ENCODE results near the gene OSBPL10.

The OSBPL10 gene

DNA sequence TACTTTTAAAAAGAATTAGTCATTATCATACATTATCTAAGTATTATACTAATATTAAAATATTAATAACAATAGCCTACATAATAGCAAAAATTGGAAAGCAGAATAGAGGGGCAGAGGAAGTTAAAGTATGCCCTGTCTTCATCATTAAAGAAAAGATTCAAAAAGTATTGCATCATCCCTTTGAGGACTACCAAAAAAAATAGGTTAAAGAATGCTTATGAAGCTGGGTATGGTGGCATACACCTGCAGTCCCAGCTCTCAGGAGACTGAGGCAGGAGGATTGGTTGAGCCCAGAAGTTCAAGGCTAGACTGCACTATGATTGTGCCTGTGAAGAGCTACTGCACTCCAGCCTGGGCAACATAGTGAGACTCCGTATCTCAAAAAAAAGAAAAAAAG, 240.7 kb downstream of the OSBPL10 start:
- DNase-seq (ENCODE audit: low read depth) = no peak

DNA sequence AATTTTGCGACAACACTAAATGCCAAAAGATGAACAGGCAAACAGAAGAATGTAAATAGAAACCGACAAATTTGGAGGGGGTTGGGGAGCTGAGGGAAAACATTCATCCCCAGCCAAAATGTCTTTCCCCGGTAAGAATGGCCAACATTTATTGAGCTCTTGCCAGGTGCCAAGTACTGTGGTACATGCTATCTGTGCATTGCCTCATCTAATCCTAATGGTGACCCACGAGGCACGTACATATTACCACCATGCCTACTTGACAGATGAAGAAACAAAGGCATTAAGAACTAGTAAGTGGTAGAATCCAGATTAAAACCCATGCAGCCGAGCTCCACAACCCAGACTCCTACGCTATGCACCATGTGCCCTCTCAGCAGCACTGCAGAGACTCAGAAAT, 242.7 kb downstream of the OSBPL10 start:
- no peak for DNase-seq (ENCODE audit: low read depth)

DNA sequence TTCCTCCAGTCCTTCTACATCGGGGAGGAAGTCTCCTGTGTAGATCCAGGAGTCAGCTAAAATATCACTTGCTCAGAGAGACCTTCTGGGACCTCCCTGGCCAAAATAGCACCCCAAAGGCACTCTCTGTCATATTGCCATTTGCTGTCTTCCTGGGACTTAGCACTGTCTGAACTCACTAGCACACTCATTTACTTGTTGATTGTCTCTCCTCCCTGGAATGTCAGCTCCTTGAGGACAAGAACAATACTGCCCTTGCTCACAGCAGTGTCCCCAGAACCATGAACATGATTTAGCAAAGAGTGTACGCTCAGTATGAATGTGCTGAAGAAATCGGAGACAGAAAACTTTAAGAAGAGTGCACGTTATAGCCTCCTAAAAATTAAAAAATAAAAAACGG, 245.4 kb downstream of the OSBPL10 start:
- no peak for DNase-seq (ENCODE audit: low read depth)

DNA sequence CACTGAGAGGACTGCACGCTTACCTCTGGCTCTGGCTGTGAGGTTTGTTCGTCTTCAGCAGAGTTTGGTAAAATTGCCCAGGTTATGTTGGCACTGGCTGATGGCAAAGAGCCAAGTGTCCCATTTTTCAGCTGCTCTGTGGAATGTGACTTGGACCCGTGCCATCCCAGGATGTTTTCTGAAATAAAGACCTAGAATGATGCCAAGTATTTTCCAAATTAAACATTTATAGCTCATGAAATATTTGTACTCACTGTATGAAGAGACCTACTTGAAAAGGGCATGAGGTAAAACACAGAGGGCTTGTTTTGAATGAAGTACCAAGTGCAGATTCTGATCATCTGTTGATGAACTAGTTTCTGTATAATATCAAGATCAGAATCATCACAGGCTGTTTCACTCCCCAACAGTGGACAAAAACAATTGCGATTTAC, 247.8 kb downstream of the OSBPL10 start:
- no peak for DNase-seq (ENCODE audit: low read depth)

DNA sequence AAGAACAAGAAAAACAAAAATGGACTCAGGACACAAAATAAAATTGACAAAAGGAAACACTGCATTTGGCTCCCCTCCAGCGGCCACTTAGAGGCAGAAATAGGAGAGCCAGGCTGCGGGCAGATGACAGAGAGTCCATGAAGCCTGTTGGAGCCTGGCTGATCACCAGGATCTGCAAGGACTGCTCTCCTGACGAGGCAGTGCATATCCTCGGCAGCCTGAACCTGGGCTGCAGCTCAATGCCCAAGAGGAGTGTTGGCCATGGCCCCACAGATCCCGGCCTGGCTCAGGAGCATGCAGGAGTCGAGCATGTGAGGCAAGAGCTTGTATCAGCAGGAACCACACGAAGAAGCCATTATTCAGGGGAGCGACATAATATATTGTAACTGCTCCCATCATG, 248.5 kb downstream of the OSBPL10 start:
- no peak for DNase-seq (ENCODE audit: low read depth)

DNA sequence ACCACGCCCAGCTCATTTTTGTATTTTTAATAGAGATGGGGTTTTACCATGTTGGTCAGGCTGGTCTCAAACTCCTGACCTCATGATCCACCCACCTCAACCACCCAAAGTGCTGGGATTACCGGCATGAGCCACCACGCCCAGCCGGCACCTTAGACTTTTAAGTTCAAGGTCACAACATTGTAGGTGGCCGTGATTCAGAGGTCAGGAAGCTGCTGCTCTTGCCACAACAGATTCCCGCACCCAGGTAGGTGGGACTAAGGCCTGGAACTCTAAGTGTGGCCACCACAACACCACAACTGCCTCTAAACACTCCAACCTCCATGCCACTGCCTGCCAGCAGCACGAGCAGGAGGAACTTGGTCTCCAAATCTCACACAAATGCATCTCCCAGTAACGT, 251.5 kb downstream of the OSBPL10 start:
- DNase-seq (ENCODE audit: low read depth) = no peak

DNA sequence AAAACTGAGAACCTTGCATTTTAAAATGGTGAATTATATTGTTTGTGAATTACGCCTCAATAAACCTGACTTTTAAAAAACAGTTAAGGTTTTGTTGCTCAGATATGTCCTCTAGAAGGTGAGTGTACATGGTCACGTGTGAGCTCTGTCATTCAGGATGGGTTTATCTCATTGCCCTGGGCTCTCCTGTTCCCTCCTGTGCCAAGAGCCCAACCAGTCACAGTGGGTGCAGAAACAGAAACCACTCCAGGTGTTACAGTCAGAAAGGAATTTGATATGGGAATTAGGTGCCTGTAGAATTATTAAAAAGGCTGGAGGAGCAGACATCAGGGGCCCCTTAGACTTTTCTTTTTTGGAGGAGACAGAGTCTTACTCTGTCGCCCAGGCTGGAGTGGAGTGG, 252.0 kb downstream of the OSBPL10 start:
- no peak for DNase-seq (ENCODE audit: low read depth)

DNA sequence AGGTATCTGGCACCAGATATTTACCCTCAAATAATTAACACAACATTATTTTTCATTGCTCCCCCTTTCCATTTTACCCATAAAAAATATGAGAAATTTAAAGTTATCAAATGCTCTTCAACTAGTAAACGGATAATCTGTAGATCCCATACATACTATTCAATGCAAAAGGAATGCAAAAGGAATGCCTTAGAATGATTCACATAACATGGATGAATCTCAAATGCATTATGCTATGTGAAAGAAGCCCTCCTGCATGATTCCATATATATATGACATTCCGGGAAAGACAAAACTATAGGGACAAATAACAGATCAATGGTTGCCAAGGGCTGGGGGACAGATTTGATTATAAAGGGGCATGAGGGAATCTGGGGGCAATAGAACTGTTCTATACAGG, 252.7 kb downstream of the OSBPL10 start:
- no peak for DNase-seq (ENCODE audit: low read depth)

DNA sequence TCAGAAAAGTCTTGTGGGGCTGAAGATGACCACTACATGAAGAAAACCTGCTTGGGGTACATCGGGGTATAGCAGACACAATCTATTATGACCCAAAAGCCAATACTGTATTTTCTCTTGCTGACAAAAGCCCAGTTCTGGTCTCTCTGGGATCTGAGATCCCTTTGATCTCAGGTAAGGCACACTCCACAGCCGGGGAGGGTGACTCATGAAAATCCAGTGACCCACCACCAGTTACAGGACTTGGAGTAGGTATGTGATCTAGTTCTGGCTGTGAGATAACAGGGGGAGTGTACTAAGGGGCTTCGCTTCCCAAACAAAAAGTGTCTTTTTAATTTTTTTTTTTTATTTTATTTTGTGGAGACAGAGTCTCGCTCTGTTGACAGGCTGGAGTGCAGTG, 255.1 kb downstream of the OSBPL10 start:
- DNase-seq (ENCODE audit: low read depth) = no peak

DNA sequence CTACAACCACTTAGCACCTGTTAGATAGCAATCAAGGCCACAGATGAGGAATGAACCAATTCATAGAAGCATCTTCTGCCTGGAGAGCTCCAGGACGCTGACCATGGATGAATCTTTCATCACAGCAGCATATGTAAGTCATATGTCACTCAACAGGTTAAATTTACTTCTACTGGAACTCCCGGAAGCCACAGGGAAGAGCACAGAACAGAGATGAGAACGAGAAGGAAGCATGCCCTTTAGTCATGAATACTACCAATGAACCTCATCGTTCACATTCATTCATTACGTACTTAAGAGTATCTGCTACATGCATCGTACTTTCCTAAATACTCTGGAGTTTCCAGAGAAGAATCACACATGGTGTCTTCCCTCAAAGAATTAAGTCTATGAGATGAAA, 255.5 kb downstream of the OSBPL10 start:
- no peak for DNase-seq (ENCODE audit: low read depth)

DNA sequence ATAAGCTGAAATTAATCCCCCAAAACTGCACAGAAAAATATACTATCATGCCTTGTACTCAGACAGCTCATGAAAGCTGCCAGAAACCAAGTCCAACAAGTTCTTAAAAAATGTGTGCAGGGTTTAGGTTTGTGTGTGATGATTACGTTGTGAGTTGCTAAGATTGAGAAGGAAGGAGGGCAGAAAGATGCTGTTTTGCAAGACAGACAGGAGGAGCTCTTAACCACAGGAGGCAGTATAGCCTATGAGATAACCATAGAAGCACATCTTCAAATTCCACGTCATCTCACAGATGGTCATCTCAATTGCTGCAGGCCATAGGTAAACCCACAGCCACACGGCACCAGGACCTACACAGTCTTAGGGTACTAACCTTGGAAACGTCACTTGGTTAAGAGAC, 256.4 kb downstream of the OSBPL10 start:
- no peak for DNase-seq (ENCODE audit: low read depth)

DNA sequence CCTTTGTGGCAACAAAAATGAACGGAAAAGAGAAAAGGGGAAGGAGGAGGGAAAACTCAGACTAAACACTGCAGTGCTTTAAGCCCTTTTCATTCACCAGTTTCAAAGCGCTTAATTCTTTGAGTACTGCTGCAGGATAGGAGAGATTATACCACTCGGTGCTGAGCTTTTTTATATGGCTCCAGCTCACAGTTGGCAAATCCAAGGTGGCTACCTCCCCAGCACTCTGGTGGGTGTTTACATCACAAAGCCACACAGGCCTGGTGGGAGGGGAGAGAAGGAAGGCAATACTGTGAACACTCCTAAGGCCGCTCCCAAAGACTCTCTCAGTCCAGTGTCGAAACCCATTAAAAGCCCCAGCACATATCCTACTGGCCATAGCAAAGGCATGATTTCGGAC, 256.9 kb downstream of the OSBPL10 start:
- DNase-seq (ENCODE audit: low read depth) = no peak

DNA sequence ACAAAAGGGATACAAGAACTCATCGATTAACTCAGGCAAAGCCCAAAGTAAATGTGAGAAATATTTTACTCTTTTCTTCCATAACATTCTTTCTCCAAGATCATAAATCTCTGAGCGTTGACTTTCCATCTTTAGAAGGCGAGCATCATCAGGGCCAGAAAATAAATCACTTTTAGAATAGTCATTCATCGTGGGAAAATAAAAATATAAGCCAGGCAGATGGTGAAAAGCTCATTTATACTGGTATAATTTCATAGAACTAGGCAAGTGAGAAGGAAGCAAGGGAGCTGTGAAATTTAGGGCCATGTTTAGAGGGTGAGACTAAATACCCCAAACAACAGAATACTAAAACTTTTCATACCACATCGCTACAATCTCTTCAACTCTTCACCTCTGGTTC, 257.4 kb downstream of the OSBPL10 start:
- no peak for DNase-seq (ENCODE audit: low read depth)

DNA sequence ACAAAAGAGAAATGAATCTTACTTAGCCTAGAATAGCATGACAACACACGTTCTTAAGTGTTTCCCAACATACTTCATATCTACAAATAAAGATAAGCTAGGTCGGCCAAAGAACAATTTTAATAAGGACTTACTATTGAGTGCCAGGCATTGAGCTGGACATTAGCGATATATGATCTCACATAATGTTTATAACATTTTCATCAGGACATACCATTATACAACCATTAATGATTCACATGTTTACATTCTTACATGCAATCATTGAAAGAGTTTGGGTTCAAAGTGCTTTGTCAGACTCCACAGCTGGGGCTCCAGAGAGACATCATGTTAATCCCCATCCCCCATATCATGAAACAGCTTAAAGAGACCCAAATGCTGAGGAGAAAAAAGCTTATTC, 259.4 kb downstream of the OSBPL10 start:
- no peak for DNase-seq (ENCODE audit: low read depth)

DNA sequence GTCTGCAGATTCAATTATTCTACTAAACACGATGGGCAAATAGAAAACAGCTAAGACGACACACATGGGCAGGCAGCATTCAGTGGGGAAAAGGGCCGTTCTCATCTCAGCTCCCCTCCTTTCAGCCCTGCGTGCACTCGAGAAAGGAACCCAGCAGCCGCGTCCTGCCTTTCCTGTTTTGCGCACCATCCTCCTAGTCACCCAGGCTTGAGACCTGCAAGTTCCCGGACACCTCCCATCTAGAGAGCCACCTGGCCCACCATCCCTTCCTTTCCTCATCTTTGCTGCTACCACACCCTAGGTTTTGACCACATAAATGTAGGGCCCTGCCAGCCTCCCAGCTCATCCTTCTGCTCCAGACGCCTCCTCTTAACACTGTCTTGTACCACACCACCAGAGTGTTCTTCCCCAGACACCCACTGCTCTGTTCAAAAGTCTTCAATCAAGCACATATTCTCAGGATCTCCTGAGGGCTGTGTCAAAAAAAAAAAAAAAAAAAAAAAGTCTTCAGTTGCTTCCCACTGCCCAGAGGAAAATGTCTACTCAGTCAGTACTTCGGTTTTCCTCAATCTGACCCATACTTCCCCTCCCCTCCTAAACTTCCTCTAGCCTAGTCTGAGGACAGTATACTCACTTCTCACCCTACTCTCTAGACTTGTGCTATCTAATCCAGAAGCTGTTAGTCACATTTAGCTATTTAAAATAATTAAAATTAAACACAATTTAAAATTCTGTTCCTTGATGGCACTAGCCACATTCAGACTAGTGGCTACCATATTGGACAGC, 266.4 kb downstream of the OSBPL10 start:
- no peak for DNase-seq (ENCODE audit: low read depth)

DNA sequence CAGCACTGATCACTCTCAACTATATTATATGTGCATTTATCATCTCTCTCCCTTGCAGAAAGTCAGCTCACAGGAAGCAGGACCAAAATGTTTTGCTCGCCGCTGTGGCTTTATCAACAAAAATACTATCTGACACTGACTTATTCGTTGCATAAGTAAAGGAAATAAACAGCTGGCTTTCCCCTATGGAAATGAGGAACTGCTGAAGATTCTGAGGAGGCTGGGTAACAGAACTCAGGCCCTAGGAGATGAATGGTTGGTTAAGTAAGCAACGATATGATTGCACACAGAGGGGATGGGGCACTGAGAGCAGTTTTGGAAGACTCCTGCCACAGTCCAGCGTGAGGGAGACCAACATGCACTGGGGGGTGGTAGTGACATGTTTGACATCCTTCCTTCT, 267.2 kb downstream of the OSBPL10 start:
- no peak for DNase-seq (ENCODE audit: low read depth)

DNA sequence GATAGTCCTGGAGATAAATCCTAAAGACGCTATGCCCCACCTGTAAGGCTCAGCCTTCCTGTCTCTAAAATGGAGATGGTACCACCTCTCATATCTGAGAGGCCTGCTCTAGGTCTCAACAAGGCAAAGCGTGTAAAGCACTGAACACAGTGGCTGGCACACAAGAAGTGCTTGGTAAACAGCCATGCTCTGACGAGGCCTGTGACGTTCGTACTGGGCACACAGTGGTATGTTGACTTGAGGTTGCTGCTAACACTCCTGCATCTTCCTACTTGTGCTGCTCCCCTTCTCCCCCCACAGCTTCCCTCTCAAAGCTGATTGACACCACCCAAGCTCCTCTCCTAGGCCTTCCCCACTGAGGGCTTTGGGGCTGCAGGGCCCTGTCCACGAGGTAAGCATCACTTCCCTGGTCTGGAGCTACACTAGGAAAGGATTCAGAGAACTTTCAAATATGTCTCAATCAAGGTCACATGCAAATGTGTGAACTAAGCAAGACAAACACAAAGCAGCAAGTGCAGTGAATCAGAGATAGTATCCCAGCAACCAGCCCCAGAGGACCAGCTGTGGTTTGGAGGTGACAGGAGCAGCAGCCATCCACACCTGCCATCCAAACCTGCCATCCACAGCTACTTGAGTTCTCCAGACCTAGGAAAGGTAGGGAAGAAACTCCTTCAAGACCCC, 270.8 kb downstream of the OSBPL10 start:
- no peak for DNase-seq (ENCODE audit: low read depth)

DNA sequence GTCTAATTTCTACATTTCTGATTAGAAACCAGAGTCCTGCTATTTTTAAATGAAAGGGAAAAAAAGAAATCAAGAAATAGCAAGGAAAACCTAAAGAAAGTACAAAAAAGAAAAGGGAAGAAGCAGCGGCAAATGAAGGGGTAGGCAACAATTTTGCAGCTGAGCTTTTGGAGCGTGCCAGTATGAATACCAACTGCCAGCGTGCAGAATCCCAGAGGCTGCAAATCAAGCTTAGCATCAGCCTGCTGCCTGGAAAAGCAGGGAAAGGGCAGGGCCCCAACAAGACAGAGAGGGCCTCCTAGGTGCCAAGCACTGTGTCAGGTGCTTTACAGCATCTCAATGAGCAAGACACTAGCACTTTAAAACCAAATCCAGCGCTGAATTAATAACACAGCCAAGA, 271.5 kb downstream of the OSBPL10 start:
- no peak for DNase-seq (ENCODE audit: low read depth)

DNA sequence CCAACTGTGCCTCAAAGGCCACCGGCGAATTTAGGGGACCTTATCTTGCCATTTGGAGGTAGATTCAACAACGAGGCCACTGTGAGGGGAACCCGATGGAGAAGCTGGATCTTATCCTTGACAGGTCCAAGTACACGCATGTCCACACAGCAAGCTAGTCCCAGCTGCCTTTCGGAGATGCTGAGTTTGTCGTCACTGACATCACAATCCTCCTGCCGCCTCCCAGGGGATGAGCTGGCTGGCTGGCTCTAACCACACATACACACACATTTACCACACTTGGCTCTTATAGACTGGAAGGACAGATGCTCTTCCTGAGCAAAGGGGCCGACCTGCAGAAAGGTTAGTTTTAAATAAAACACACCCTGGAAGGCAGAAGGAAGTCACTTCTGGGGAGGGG, 272.1 kb downstream of the OSBPL10 start:
- DNase-seq (ENCODE audit: low read depth) = no peak

DNA sequence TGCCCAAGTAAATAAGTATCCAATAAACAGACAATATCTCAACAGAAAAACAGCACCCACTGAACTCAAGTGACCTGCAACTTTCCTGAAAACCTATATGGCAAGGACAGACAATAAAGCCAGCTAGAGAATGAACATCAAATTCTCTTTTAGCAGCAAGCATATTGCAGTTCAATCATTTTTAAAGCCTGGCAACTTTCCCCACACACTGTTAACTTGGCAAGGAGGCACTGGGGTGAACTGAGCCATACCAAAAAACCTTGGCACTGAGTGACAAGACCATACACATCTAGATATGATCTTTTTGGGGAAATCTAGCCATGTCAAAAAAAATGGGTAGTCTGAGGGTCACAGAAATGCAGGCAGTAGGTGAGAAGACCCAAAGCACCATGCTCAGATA, 273.8 kb downstream of the OSBPL10 start:
- DNase-seq (ENCODE audit: low read depth) = no peak

DNA sequence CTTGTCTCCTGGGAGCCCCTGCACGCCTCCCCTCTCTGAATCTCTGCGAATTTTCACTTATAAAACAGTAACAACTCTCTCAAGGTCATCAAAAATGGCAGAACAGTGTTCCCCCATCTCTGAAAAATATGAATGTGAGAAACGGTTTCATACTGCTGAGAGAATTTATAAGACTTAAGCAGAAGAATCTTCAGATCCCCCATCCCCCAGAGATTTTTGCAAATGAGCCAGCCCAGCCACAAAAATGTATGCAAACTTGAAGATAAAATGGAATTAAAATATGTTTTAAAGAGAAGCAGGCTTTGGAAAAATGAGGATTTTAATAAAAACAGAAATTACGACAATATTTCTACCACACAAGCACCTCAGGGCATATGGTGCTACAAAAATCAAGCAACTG, 275.3 kb downstream of the OSBPL10 start:
- no peak for DNase-seq (ENCODE audit: low read depth)

DNA sequence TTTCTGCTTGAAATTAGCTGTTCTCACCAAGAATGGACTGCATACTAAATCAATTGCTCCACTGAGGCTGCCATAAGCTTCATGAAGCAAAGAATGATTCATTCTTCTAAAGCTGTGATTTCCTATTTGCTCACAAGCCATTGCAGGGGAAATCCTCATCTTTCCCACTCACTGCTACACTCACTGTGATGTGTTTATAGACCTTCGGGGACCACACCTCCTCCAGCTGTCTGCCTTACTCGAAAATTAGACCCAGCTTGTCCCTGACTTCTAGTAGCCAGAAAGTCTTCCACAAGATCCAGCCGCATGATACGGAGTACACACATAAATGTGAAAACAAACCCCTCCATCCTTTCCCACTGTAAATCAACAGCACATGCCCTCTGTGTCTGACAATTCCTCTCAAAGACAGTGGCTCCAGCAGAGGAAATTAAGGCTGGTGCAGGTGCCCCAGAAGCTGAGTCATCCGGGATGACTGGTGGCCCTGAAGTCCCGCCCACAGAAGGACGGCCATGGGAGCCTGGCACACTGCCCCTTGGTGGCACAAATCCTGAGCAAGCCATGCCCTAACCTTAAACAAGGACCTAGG, 276.4 kb downstream of the OSBPL10 start:
- no peak for DNase-seq (ENCODE audit: low read depth)

DNA sequence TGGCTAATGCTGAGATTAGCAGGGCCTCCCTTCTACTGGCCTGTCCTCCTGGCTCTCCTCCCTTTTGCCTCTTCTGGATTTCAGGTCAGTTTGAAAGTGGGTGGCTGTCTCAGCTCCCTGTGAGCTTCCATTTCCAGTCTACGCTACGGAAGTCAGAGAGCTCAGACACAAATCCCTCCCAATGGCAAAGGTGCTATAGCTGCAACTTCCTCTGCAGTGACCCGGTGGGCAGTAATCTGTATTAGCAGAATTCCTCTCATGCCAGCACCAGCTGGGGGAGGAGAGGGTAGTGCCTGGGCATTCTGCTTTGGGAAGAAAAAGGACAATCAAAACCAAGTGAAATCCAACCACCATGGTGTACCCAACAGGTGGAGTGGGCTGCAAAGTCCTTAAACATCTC, 276.9 kb downstream of the OSBPL10 start:
- no peak for DNase-seq (ENCODE audit: low read depth)

DNA sequence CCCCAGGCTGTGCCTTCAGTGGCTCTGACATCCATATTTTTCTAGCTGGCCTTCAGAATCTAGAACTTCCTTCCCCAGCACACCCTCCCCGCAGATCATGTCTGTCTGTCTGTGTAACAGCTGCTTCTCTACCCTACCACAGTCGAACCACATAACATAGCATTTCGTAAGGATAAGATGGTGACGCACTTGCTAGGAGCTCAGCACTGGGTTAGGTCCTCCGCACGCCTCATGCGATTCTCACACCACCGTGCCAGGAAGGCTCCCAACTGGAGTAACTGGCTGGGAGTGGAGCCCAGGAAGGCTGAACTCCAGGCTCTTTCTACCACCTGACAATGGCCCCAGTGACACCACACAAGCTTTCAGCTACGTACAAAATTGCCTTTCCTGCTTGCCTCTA, 279.8 kb downstream of the OSBPL10 start:
- no peak for DNase-seq (ENCODE audit: low read depth)

All from stimulated activated CD8-positive, alpha-beta memory T cell treated with anti-CD3 and anti-CD28 coated beads, Interleukin-12 subunit alpha, Interleukin-12 subunit beta, amount 100 ng/mL, for 4 hours (primary cell).